Activated CD4-positive, alpha-beta T cell treated with anti-CD3 and anti-CD28 coated beads for 4 hours (primary cell): ENCODE measurements around the gene MOGAT2.
A peak's percentile ranks its signal among the peaks of the same experiment; 100 is the strongest.
"Not testable (repeated sequence)": the region's sequence is repeated elsewhere in the genome, so short reads cannot be mapped to it uniquely, and the experiment has no call there.

Experiments
- DNase-seq, 2 donors: peaks; one replicate each; pipeline ENCODE4 v3.0.0-alpha.2; 2020

The MOGAT2 gene

DNA sequence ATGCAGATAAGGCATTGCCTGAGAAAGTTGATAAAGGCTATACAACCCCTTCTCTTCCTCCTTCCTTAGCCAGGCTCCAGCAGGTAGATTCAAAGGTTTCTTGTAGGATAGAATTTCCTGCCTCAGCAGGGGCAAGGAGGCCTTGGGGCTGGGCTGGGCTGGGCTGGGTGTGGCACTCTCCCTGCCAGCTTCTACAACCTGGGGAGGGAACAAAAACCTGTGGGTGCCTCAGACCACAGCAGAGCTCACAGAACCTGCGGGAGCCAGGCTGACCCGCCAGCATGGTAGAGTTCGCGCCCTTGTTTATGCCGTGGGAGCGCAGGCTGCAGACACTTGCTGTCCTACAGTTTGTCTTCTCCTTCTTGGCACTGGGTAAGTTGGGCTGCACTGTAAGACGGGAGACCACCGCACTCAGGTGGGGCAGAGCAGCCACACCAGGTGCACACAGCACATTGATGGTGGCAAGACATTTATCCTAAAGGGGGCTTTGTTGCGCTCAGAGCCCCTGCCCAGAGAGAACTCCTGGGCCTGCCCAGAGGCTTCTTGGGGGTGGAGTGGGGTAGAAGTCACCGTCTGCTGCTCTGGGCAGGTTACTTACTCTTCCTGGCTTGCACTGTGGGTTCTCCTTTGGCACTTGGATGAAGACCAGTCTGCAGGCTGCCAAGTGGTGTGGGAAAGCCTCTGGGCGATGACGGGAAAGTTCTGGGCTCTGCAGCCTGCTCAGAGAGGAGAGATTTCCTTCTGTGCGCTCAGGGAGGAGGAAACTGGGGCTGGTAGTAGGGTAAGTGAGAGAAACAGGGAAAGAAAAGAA, at the start of gene MOGAT2:
Gene MOGAT2, plus strand, starts transcription at position 231 of the 811 bp plus-strand sequence. Its CDS starts 51 bp downstream, at position 282.
- DNase-seq = no peak

DNA sequence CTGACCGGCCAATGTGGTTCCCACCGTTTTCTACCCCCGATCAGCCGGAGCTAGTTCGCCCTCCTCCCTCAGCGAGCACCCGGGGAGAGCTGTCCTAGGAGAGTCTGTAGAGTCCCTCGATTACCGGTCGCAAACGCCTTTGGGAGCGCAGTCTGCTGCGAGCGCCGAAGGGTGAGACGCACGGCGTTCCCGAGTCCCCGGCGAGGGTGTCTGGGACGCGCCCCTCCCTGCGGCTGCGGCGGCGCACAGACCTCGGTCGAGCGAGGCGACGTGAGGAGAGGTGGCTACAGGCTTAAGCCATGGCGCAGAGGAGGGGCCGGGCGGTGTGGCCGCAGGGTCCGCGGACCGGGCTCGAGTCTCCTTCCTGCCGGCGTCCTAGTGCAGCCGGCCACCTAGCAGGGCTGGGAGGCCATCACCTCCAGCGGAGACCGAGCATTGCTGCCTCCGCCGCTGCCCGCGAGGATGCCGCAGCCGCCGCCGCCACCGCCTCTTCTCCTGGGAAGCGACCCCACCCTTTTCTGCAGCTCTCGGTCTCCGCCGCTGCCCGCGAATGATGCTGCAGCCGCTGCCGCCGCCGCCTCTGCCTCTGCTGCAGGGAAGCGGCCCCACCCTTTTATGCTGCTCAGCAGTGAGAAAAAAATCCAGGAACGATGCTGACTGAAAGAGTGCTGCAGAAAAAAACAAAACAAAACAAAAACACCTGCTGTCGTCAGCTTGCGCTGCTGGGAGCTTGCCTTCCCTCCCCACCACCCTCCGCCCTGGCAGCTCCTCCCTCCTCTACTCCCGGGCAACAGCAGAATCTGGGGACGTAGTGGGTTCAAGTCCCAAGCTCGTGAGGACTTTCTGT, 49.0 kb upstream of the MOGAT2 start, which contains the start of gene MAP6:
Gene MAP6, minus strand, starts transcription at position 588 of the 847 bp plus-strand sequence. CDS start 669 bp downstream, outside the sequence.
- DNase-seq = no peak

DNA sequence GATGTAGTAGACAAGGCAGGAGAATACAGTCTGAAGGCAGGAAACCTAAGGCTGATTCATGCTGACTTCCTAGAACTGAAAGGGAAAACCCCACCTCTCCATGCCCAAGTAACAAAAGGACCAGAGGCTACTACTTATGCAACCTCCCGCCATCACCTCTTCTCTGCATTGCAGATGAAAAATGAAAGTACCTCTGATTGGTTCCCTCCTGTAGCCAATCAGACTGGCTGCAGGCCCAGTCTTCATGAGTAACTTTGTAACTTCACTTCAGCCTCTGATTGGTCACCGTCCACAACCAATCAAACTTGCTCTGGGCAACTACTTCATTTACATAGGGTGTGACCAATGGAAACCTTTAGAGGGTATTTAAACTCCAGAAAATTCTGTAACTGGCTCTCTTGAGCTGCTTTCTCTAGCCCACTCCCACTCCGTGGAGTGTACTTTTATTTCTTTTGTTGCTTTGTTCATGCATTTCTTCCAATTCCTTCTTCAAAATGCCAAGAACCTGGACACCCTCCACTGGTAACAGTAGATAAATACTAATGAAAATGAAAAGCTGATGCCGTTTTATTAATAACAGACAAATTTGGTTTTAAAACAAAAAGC, 43.6 kb upstream of the MOGAT2 start:
- DNase-seq = no peak

DNA sequence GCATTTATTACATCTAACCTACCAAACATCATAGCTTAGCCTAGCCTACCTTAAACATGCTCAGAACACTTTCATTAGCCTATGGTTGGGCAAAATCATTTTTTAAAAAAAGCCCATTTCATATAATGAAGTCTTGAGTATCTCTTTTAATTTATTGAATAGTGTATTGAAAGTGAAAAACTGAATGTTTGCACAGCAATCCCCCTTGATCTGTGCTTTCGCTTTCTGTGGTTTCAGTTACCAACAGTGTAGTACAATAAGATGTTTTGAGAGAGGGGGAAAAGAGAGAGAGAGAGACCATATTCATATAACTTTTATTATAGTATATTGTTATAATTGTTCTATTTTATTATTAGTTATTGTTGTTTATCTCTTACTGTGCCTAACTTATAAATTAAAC, 40.4 kb upstream of the MOGAT2 start:
- DNase-seq = no peak

DNA sequence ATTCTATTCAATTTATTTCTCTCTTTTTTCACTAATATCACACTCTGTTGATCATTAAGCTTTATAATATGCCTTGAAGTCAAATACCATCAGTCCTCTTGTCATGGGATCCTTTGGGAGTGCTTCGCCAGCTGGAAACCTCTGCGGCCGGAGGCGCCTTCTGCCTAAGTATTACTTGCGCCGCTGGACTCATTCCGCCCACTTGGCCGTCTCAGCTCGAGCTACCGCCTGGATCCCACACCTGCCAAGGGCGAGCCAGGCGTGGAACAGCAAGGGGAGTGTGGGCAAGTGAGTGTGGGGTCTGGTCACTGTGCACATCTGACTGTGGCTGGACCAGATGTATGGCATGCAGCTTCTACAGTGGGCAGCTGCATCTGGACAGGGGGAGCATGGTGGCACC, 39.7 kb upstream of the MOGAT2 start:
- DNase-seq = no peak

DNA sequence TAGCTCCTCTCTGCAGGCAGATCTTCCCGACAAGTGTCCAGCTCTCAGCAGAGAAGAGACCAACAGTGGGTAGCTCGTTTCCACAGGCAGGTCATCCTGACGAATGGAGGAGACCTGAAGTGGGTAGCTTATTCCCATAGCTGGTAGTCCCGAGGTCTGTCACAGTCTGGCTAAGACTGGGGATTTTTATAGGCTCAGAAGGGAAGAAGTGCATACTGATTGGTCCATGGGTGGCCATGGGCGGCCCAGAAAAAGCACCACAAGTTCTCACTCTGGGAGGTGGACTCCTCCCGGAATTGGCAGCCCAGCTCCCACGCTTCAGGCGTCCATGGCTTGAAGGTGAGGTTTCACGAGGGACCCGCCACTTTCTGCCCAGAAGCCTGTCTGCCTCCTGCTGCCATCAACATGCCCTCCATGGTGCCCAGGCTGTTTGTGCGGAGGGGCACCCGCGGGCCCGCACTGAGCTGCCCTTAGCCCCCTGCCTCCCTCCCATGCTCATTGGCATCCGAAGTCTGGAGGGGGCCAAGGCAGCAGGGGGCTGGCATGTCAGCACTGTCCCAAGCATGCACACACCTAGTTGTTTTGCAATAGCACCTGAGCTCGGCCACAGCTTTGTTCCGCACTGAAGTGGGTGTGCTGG, 38.9 kb upstream of the MOGAT2 start:
- DNase-seq = no peak

DNA sequence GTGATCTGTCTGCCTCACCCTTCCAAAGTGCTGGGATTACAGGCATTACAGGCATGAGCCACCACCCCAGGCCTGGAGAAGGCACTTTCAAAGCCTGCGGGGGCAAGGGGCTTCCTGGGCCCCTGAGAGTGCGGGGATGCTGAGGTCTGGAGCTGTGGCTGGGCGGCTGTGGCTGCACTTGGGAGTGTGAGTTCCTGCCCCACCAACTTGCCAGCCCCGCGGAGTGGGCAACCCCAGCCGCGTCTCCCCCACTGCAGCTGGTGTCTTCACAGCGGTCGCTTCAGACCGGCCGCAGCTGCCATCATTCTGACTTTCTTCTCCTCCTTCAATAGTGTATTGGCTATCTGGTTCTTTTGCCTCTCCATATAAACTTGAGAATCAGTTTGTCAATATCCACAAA, 38.1 kb upstream of the MOGAT2 start:
- no peak for DNase-seq

DNA sequence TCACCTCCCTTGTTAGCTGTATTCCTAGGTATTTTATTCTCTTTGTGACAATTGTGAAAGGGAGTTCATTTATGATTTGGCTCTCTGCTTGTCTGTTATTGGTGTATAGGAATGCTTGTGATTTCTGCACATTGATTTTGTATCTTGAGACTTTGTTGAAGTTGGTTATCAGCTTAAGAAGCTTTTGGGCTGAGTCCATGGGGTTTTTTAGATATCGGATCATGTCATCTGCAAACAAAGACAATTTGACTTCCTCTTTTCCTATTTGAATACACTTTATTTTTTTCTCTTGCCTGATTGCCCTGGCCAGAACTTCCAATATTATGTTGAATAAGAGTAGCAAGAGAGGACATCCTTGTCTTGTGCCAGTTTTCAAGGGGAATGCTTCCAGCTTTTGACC, 33.8 kb upstream of the MOGAT2 start:
- not testable (repeated sequence) for DNase-seq

DNA sequence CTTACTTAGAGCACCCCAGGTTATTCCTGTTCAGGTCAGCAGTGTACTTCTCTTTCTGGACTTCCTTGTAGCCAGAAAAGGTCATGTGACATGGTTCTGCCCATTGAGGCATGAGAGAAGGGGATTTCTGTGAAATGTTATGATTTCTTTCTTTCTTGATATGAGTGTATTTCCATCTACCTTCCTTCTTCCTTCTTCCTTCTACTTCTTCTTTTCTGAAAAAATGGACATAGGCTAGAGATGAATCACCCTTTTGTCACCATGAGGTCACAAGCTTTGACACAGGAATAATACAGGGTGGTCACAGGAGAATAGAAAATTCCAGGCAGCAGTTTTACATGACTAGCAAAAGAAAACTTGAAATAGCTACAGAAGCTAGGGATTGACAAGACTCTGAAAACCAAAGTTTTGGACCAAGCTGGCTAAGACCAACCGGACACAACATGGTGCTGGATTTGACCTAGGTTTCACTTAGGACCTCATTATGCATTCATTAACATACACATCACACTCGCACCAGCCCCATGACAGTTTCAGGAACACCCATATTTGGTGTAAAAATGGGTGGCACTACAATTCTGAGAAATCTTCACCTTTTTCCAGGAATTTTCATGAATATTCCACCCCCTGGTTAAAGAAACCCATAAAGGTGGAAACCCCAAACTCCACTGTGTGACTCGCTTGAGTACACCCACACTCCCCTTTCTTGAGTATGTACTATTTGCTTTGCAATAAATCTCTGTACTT, 27.6 kb upstream of the MOGAT2 start:
- no peak for DNase-seq

DNA sequence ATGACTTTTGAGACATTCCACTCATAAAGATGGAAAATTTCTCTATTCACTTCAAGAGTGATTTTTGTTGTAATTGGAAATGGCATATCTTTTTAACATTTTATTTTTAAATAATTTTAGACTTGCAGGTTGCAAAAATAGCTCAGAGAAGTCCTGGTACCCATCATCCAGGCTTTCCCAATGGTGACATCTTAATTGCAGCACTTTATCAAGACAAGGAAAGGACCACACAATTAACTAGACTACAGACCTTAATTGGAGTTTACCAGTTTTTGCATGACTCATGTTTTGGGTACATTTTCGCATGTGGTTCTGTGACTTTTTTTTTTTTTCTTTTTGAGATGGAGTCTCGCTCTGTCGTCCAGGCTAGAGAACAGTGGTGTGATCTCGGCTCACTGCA, 25.8 kb upstream of the MOGAT2 start:
- no peak for DNase-seq

DNA sequence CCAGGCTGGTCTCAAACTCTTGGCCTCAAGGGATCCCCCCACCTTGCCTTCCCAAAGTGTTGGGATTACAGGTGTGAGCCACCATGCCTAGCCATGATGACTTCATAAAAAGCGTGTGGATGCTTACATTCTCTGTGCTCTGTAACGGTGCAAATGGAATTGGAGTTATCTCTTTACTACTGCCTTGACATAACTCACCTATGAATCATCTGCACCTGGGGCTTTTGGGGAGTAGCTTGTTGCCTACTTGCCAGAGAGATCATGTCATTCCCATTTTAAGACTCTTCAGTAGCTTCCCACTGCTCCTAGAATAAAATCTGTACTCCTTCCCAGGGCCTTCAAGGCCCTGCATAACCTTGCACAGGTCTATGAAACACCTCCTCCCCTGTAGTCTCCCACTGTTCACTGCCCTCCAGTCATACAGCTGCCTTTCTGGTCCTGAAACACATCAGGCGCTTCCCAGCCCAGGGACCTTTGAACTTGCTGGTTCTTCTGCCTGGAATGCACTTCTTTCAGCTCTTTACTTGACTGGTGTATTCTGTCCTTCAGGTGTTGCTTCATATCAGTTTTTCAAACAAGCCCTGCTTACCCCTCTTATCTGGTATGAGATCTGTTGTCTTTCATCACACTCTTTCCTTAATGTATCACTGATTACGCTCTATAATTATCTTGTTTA, 19.6 kb upstream of the MOGAT2 start:
- no peak for DNase-seq

DNA sequence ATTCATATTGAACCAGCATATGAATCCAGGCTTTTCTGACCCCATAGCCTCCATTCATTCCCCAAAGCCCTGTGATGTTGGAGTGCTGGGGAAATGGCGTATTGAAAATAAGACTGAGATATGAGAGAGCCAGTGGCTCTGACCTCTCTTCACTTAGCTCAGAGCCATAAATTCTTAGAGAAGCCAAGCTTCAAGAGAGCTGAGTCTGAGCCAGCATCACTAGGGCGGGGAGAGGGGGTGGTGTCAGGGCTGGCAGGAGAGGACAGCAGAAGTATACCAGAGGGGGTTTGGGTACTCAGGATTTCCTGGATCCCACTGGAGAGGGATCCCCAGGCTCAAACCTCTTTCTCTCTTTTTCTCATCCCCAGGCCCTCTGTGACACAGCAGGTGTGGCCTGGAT, 16.7 kb upstream of the MOGAT2 start:
- DNase-seq = no peak

DNA sequence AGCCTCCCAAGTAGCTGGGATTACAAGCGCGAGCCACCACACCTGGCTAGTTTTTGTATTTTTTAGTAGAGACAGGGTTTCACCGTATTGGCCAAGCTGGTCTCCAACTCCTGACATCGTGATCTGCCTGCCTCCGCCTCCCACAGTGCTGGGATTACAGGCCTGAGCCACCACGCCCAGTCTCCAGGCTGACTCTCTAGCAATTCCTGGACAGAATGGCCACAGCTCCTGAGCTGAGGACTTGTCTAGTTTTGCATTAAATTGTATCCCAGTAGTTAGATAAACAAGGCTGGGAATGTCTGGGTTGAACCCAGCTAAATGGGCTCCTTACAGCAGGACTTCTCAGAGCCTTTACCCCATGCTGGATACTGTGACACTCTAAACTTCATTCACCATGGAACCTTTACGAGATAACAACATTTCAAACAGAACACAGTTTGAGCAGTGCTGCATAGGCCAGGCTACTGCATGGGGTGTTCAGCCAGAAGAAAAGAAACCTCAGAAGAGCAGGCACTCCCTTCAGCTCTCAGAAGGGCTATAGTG, 13.9 kb upstream of the MOGAT2 start:
- no peak for DNase-seq

DNA sequence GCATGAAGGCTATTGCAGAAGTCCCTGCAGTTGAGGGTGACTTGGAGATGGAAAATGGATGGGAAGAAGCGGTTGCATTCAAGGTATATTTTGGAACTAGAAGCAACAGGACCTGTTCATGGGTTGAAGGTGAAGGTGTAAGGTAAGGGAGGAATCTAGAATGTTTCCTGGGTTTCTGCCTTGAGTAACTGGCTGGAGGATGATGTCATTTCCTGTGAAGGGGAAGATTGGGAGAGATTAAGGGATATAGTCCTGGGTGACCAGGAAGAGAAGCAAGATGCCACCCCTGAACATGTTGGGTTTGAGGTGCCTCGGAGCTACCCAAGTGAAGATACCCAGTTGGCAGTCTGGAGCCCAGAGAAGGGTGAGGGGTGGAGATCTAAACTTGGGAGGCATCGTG, 12.1 kb upstream of the MOGAT2 start:
- DNase-seq = no peak

DNA sequence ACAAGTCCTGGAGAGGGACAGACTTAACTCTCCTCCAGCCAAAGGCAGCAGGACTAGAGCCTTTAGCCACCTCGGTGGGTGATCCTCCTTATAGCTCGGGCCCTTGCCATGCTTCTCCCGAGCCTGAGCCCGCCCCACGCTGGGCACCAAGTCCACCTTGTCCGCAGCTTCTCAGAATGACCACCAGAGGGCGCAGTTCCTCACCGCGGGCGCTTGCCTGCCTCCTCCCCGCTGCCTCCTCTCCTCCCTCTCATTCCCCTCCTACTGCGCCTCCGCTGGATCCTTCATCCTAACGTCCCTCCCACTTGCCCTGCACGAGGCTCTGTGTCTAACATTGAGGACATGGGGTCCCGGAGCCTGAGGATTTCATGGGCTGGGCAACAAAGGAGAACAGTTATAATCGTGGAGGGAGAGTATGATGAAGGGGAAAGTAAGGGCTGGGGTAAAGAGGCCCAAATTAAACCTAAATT, 11.3 kb upstream of the MOGAT2 start:
- peak; percentile 60 to 61 for DNase-seq

DNA sequence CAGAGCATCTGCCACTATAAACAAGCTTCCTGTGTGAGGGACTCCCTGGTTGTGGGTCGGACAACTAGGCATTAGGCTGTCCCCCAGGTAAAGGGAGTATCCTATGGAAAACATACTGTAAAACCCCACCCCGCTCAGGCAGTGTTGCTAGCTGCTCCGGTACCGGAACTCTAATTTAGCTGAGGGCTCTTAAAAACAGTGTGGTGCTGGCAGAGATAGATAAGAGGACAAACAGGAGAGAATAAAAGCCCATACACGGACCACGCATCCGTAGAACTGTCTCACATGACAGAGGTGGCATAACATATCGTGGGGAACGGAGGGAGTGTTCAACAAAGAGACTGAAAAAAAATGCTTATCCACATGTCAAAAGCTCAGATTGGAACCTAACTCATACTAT, 3.4 kb upstream of the MOGAT2 start:
- no peak for DNase-seq

DNA sequence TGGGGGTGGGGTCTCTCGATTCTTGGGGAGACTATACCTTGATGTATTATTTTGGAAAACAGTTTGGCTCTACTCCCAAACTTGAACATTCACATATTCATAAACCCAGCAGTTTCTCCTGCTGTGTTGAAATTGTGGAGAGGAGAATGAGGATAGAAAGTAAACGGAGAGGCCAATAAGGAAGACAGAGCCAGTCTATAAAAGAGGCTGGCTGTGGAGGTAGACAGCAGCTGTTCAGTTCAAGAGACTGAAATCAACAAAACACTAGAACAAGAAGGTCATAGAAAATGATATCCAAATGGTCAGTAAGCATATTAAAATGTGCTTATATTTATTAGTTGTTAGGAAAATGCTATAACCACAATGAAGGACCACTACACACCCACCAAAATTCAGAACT, 1.9 kb upstream of the MOGAT2 start:
- DNase-seq = no peak

DNA sequence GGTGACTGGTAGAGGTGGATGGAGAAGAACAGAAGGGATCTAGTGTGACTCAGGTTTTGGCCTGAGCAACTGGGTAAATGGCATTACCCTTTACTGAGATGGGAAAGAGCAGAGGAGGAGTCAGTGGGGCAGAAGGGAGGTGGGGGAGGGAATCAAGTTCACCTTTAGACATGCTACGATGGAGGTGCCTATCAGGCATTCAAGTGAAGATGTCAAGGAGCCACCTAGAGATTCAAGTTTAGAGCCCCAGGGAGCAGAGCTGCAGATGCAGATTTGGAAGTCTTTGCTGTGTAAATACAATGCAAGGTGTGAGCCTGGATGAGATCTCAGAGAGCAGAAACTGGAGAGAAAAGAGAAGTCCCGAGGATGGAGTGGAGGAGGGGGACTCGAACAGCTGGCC, 979 bp upstream of the MOGAT2 start:
- no peak for DNase-seq

DNA sequence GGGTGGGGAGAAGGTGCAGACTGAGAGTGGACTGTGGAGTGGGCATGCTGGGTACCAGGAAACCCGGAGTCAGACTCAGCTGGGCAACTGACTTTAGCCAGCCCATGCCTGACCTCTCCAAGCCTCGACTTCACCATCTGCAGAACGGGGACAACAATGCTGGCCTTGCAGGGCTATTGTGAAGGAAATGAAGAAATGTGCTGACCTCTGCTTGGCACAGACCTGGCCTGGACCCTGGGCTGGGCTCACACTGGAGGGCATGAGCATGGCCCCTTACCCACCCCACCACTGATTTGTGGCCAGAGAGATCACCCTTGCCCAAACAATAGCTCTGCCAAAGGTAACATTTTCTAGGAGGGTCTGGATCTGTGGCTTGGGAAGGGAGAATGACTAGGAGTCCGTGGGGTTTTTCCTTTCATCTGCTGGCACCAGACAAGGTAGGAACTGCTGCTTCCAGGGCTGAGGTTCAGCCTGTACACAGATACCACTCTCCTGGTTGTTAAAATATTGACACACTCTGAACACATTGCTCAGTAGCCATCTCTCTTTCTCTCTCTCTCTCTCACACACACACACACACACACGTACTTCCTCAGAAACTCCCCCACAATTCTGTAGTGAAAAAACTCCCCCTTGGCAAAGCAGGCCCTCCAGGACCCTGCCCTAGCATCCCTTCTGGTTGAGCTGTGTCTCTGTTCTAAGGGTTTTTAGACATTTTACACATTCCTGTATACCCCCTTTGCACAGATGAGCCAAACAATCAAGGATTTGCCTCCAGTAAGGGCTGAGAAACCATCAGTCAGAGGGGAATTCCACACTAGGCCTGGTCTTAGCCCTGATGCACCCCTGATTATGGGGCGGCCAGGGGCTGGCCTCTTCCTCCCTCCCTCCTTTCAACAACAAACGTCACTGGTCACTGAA, 1.0 kb downstream of the MOGAT2 start:
- DNase-seq = no peak
